Mesothelial cell of epicardium (in vitro differentiated cells): Measurements from ENCODE around the gene CDCA7. TPM values are rescaled to one million over a fixed set of nuclear protein-coding genes. Genes with fewer than 3 reads are reported as not detected.
"Not testable (repeated sequence)": the region's sequence is repeated elsewhere in the genome, so short reads cannot be mapped to it uniquely, and the experiment has no call there.

Source experiments
- DNase-seq, 2 experiments: peaks; one replicate each; pipeline ENCODE4 v3.0.0; 2021; ENCODE audit warnings: low spot score in 2 of 2; ENCODE audit not compliant: unreplicated experiment in 2 of 2
- H3K27ac Mint-ChIP-seq: 2 replicates; pipeline ENCODE4 v1.8.0; 2021; ENCODE audit warnings: mixed read lengths
- H3K27me3 Mint-ChIP-seq: 2 replicates; pipeline ENCODE4 v1.8.0; 2021; ENCODE audit warnings: low read depth, mixed read lengths
- H3K36me3 Mint-ChIP-seq: 2 replicates; pipeline ENCODE4 v1.8.0; 2021; ENCODE audit warnings: mixed read lengths
- H3K4me1 Mint-ChIP-seq: 2 replicates; pipeline ENCODE4 v1.8.0; 2021; ENCODE audit warnings: mixed read lengths
- H3K4me3 Mint-ChIP-seq: 2 replicates; pipeline ENCODE4 v1.8.0; 2021; ENCODE audit warnings: mild to moderate bottlenecking, moderate library complexity, mixed read lengths
- H3K9me3 Mint-ChIP-seq: 2 replicates; pipeline ENCODE4 v1.8.0; 2021; ENCODE audit warnings: mixed read lengths
- total RNA-seq: library from RNA; stranded (reverse); gene quantifications from 3 replicates; pipeline ENCODE4 v1.2.1, GENCODE V29; 2021
- TF ChIP-seq, protein P1 (sequence below): fragments of 200-600 bp; sonication (generic); IDR thresholded peaks from one replicate; pipeline ENCODE4 v1.5.0; 2021; ENCODE audit warnings: antibody characterized with exemption; ENCODE audit not compliant: unreplicated experiment

Gene CDCA7
- total RNA-seq, 1 donor from 2014 or later, result 20.2 TPM

DNA sequence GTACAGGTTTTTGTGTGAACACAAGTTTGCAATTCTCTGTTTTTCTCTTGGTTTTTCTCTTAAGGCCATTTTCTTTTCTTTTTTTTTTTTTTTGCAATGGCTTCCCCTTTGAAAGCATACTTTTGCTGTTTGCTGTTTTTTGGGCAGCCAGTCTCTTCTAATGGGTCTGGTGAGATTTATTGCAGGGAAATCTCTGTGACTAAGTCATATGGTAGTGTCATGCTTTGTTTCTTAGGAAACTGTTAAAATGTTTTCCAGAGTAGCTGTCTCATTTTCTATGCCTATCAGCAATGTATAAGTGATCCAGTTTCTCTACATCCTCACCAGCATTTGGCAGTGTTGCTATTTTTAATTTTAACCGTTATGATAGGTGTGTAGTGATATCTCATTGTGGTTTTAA, 27.9 kb upstream of the CDCA7 start:
- Mint-ChIP-seq H3K4me1 (no peaks in the 10 kb centered on the region), H3K27me3 (no peaks in the 10 kb centered on the region), H3K4me3 (no peak overlapping the region), H3K27ac (no peak overlapping the region), H3K36me3 (peaks cover 2% of the 10 kb centered on the region), H3K9me3 (peaks cover 41% of the 10 kb centered on the region)
- DNase-seq, result no peak
- TF ChIP-seq, protein P1, sequence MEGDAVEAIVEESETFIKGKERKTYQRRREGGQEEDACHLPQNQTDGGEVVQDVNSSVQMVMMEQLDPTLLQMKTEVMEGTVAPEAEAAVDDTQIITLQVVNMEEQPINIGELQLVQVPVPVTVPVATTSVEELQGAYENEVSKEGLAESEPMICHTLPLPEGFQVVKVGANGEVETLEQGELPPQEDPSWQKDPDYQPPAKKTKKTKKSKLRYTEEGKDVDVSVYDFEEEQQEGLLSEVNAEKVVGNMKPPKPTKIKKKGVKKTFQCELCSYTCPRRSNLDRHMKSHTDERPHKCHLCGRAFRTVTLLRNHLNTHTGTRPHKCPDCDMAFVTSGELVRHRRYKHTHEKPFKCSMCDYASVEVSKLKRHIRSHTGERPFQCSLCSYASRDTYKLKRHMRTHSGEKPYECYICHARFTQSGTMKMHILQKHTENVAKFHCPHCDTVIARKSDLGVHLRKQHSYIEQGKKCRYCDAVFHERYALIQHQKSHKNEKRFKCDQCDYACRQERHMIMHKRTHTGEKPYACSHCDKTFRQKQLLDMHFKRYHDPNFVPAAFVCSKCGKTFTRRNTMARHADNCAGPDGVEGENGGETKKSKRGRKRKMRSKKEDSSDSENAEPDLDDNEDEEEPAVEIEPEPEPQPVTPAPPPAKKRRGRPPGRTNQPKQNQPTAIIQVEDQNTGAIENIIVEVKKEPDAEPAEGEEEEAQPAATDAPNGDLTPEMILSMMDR, result no peak

DNA sequence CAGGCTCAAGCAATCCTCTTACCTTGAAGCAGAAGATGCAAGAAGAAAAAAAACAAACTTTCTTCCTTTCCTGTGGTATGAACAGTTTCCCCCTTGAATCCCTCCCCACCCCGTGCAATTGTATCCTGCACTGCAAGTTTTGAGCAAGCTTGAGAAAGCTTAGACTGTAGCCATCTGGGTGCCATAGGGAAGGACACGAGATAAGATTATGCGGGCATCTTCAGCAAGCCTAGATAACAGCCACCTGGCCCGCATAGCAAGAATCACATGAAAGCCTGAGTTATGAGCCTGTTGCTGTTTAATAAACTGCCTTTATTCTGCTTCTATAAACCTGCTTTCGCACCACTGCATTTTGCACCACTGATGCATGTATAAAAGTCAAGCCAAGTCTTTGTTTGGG, 27.3 kb upstream of the CDCA7 start:
- peaks cover 3% of the 10 kb centered on the region for H3K36me3 Mint-ChIP-seq
- H3K27ac Mint-ChIP-seq, result no peak overlapping the region
- no peak overlapping the region for H3K4me3 Mint-ChIP-seq
- H3K27me3 Mint-ChIP-seq, result no peaks in the 10 kb centered on the region
- no peak for DNase-seq
- no peaks in the 10 kb centered on the region for H3K4me1 Mint-ChIP-seq
- peaks cover 43% of the 10 kb centered on the region for H3K9me3 Mint-ChIP-seq
- TF ChIP-seq, protein P1, result no peak

DNA sequence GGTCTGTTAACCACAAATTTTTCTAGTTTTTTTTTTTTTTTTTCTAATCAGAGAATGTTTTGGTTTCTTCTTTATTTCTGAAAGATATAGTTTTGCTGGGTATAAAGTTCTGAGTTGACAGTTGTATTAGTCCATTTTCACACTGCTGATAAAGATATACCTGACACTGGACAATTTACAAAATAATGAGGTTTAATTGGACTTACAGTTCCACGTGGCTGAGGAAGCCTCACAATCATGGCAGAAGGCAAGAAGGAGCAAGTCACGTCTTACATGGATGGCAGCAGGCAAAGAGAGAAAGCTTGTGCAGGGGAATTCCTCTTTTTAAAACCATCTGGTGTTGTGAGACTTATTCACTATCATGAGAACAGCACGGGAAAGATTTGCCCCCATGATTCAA, 21.7 kb upstream of the CDCA7 start:
- not testable (repeated sequence) for H3K36me3 Mint-ChIP-seq, H3K27me3 Mint-ChIP-seq, H3K27ac Mint-ChIP-seq, DNase-seq, H3K4me3 Mint-ChIP-seq, H3K4me1 Mint-ChIP-seq
- H3K9me3 Mint-ChIP-seq, result peaks cover 47% of the 10 kb centered on the region

DNA sequence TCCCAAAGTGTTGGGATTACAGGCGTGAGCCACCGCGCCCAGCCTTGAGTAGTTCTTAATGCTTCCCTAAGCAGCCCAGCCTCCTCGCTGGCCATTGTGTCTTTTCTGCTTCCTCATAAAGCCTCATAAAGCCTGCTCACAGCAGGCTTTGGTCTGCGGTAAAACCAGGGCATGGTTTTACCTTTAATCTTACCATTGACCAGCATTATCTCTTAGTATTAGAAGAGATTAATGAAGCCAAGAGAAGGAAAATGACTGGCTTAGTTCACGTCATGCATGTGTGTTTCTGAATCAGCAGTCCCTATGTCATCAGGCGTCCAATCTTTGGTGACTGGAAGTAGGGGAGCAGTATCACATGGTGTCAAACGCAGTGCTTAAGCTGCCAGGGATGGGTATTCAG, 14.9 kb upstream of the CDCA7 start:
- H3K4me3 Mint-ChIP-seq, result no peak overlapping the region
- H3K27me3 Mint-ChIP-seq, result no peaks in the 10 kb centered on the region
- peaks cover 6% of the 10 kb centered on the region for H3K4me1 Mint-ChIP-seq
- TF ChIP-seq, protein P1, result no peak
- H3K27ac Mint-ChIP-seq, result no peak overlapping the region
- peaks cover 11% of the 10 kb centered on the region for H3K9me3 Mint-ChIP-seq
- DNase-seq, result no peak
- no peaks in the 10 kb centered on the region for H3K36me3 Mint-ChIP-seq

DNA sequence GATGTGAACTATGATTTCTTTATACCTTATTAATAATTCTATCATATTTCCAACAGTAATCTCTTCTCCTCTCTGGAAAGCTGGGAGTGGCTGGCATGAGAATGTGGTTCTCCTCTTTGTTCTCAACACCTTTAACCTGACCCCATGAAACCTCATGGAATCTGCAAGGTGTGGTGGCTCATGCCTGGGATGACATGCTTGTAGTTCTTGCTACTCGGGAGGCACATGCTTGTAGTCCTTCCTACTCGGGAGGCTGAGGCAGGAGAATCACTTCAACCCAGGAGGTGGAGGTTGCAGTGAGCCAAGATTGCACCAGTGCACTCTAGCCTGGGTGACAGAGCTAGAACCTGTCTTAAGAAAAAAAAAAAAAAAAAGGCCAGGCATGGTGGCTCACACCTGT, 10.8 kb upstream of the CDCA7 start:
- Mint-ChIP-seq H3K9me3 (peaks cover 4% of the 10 kb centered on the region), H3K27ac (no peak overlapping the region), H3K4me1 (peaks cover 6% of the 10 kb centered on the region), H3K27me3 (no peaks in the 10 kb centered on the region), H3K36me3 (peaks cover 7% of the 10 kb centered on the region), H3K4me3 (no peak overlapping the region)
- TF ChIP-seq, protein P1, result no peak
- DNase-seq, result no peak

DNA sequence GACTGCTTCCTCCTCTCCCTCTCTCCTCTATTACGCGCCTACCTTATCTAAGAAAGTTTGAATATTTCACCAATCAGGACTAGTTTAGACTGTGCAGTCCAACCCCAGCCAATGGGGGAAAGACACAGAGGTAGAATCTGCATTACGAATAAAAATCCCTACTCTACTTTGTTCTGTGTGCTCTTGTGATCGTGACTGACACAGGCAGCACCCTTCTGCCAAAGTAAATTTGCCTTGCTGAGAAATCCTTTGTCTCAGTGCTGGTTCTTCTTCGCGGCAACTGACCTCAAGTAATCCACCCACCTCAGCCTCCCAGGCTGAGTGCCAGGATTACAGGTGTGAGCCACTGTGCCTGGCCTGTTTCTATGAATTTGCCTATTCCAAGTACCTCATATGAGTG, 8.6 kb upstream of the CDCA7 start:
- TF ChIP-seq, protein P1, result no peak
- H3K4me1 Mint-ChIP-seq, result peaks cover 6% of the 10 kb centered on the region
- peaks cover 7% of the 10 kb centered on the region for H3K36me3 Mint-ChIP-seq
- no peak overlapping the region for H3K27ac Mint-ChIP-seq
- H3K9me3 Mint-ChIP-seq, result peaks cover 4% of the 10 kb centered on the region
- H3K27me3 Mint-ChIP-seq, result no peaks in the 10 kb centered on the region
- no peak for DNase-seq
- no peak overlapping the region for H3K4me3 Mint-ChIP-seq
